Loucy (cell line): ENCODE data around the gene BCAR3.

Experiments used
- EZH2phosphoT487 ChIP-seq: fragments of 200-600 bp; IDR thresholded peaks from 2 replicates; pipeline ENCODE4 v1.6.1; 2018; ENCODE audit warnings: antibody characterized with exemption, mild to moderate bottlenecking, moderate library complexity, borderline replicate concordance
- TF ChIP-seq, protein P1 (sequence below): fragments of 200-600 bp; sonication (generic); conservative IDR thresholded peaks from 2 replicates; pipeline ENCODE4 v1.5.1; 2014; ENCODE audit warnings: mild to moderate bottlenecking, antibody characterized with exemption, low read length

DNA sequence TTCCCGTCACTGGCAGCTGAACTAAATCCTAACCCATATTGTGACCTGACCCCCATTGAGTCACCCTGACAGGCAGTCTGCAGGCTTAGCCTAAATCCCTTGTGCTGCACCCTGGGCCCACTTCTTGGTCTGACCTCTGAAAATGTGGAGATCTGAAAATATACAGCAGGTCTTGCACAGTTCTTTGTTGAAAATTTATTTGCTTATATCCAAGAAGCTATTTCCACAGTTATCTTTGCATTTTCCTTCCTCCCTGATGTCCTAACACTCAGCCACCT is 87.1 kb downstream of the BCAR3 start:
- TF ChIP-seq, protein P1, sequence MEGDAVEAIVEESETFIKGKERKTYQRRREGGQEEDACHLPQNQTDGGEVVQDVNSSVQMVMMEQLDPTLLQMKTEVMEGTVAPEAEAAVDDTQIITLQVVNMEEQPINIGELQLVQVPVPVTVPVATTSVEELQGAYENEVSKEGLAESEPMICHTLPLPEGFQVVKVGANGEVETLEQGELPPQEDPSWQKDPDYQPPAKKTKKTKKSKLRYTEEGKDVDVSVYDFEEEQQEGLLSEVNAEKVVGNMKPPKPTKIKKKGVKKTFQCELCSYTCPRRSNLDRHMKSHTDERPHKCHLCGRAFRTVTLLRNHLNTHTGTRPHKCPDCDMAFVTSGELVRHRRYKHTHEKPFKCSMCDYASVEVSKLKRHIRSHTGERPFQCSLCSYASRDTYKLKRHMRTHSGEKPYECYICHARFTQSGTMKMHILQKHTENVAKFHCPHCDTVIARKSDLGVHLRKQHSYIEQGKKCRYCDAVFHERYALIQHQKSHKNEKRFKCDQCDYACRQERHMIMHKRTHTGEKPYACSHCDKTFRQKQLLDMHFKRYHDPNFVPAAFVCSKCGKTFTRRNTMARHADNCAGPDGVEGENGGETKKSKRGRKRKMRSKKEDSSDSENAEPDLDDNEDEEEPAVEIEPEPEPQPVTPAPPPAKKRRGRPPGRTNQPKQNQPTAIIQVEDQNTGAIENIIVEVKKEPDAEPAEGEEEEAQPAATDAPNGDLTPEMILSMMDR: no peak
- TF ChIP-seq EZH2phosphoT487: no peak
